ENCODE data around the gene CMC1. TPM values are rescaled to one million over a fixed set of nuclear protein-coding genes. Genes with fewer than 3 reads are reported as not detected.

Gene CMC1
- polyA plus RNA-seq, 3 donors = 13.2 to 43.9 (median 40.5) TPM

DNA sequence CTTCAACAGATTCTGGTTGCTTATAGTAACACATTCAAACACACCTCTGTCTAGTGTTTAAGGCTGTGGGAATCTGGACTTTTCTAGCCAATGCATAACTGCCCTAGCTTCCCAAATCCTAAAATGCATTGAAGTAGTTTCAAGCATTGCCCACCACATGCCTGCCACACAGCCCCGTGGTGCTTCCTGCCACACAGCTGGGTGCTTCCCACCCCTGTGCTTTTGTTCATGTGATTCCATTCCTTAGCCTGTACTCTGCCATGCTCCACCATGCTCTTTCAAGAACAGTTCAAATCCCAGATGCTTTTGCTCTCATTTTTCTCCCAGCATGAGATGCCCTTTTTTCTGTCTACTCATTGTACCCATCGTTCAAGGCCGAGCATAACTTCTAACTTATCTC lies 2.3 kb upstream of the CMC1 start:
- TF ChIP-seq CTCF (IDR thresholded peaks at IDR 0.05) = no peak
- peaks cover 0 to 3% (median 0%) of the 10 kb centered on the region in 3 donors for H3K27me3 Mint-ChIP-seq (ENCODE audit: low read depth in 3 of 3)
- peaks cover 29% of the 10 kb centered on the region for H3K4me1 Mint-ChIP-seq
- H3K36me3 Mint-ChIP-seq = no peaks in the 10 kb centered on the region
- DNase-seq = no peak
- H2AFZ ChIP-seq (ENCODE audit: insufficient read depth, low read depth, low read length, poor library complexity, severe bottlenecking) = no peak overlapping the region
- no peak overlapping the region for H3K4me3 Mint-ChIP-seq
- H4K20me1 ChIP-seq (ENCODE audit: insufficient read depth, low read length) = no peaks in the 10 kb centered on the region
- intact Hi-C loops (cut with micrococcal nuclease) = no loop called here
- peaks cover 28% of the 10 kb centered on the region for H3K79me2 ChIP-seq (ENCODE audit: insufficient read depth, low read length)
- no peak overlapping the region for H3K4me2 ChIP-seq (replicated peaks; ENCODE audit: extremely low read depth, low read length, poor library complexity, severe bottlenecking)
- no peak overlapping the region for H3K4me3 ChIP-seq (replicated peaks in 1 of 3; ENCODE audit: low read depth in 2 of 3, low read length in 3 of 3)
- H3K36me3 ChIP-seq (replicated peaks in 1 of 2; ENCODE audit: control insufficient read depth in 1 of 2, insufficient read depth in 2 of 2, low read length in 2 of 2) = no peaks in the 10 kb centered on the region
- H3K27ac Mint-ChIP-seq = no peak overlapping the region
- WGBS (ENCODE audit: insufficient coverage) = 90% methylated on average over 3 of the region's 3 CpGs
- no peaks in the 10 kb centered on the region for H3K9me3 ChIP-seq (replicated peaks in 1 of 2; ENCODE audit: control insufficient read depth in 1 of 2, insufficient read depth in 1 of 2, low read length in 2 of 2)
- peaks cover 0 to 3% (median 0%) of the 10 kb centered on the region in 7 donors for H3K9me3 Mint-ChIP-seq
- H3K27me3 ChIP-seq (ENCODE audit: control insufficient read depth in 2 of 2, insufficient read depth in 2 of 2, low read length in 2 of 2) = no peaks in the 10 kb centered on the region
- H3K9ac ChIP-seq (ENCODE audit: insufficient read depth, low read length, poor library complexity, severe bottlenecking) = no peak overlapping the region
- H3K4me1 ChIP-seq (ENCODE audit: control insufficient read depth in 1 of 2, insufficient read depth in 2 of 2, low read length in 2 of 2) = peaks cover 26 to 30% of the 10 kb centered on the region in 2 donors
- no peak overlapping the region for H3K27ac ChIP-seq (ENCODE audit: low read depth in 1 of 2, low read length in 2 of 2)

DNA sequence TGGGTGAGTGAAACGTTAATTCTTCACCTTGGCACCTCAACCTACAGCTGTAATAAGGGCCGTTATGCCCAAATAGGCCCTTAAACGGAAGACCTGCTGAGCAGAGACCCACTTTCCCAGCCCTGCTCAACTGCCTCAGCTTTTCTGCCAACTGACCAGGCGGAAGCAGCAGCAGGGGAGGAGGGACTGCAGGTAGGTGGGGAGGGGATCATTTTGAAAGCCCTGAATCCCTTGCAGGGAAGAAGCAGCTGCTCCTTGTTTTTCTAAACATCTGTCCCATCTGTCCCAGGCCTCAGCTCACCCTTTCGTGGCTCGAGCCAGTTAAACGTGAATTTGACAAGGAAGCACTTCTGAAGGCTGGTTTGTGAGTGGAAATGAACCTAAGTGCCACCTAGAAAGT lies 978 bp upstream of the CMC1 start:
- H3K36me3 Mint-ChIP-seq = peaks cover 0 to 2% of the 10 kb centered on the region in 2 donors
- no peak for DNase-seq
- Histone ChIP-seq H3K4me1 (ENCODE audit: control insufficient read depth in 1 of 2, insufficient read depth in 2 of 2, low read length in 2 of 2) (peaks cover 32 to 36% of the 10 kb centered on the region in 2 donors), H3K9ac (ENCODE audit: insufficient read depth, low read length, poor library complexity, severe bottlenecking) (no peak overlapping the region), H4K20me1 (ENCODE audit: insufficient read depth, low read length) (no peaks in the 10 kb centered on the region), H3K4me3 (replicated peaks in 1 of 3; ENCODE audit: low read depth in 2 of 3, low read length in 3 of 3) (peak overlapping the region in 1 of 3 experiments; percentile 94), H3K4me2 (replicated peaks; ENCODE audit: extremely low read depth, low read length, poor library complexity, severe bottlenecking) (peak overlapping the region; percentile 75), H3K27me3 (ENCODE audit: control insufficient read depth in 2 of 2, insufficient read depth in 2 of 2, low read length in 2 of 2) (no peaks in the 10 kb centered on the region), H3K9me3 (replicated peaks in 1 of 2; ENCODE audit: control insufficient read depth in 1 of 2, insufficient read depth in 1 of 2, low read length in 2 of 2) (no peaks in the 10 kb centered on the region), H3K36me3 (replicated peaks in 1 of 2; ENCODE audit: control insufficient read depth in 1 of 2, insufficient read depth in 2 of 2, low read length in 2 of 2) (no peaks in the 10 kb centered on the region), H2AFZ (ENCODE audit: insufficient read depth, low read depth, low read length, poor library complexity, severe bottlenecking) (peak overlapping the region; percentile 99), H3K79me2 (ENCODE audit: insufficient read depth, low read length) (peaks cover 41% of the 10 kb centered on the region), H3K27ac (ENCODE audit: low read depth in 1 of 2, low read length in 2 of 2) (no peak overlapping the region)
- H3K27me3 Mint-ChIP-seq (ENCODE audit: low read depth in 3 of 3) = peaks cover 0 to 2% (median 0%) of the 10 kb centered on the region in 3 donors
- peak overlapping the region in 1 of 7 donors; percentile 7 for H3K27ac Mint-ChIP-seq
- 86% methylated on average over 1 of the region's 7 CpGs for WGBS (ENCODE audit: insufficient coverage)
- no peak for TF ChIP-seq CTCF (IDR thresholded peaks at IDR 0.05)
- H3K4me1 Mint-ChIP-seq = peaks cover 40% of the 10 kb centered on the region
- peak overlapping the region in 1 of 2 donors; percentile 91 for H3K4me3 Mint-ChIP-seq
- H3K9me3 Mint-ChIP-seq = peaks cover 0 to 5% (median 0%) of the 10 kb centered on the region in 7 donors
- intact Hi-C loops (cut with micrococcal nuclease) = no loop called here
